GM19023 (cell line): ENCODE measurements around the gene NPAS2.

Source experiments
- ATAC-seq: cut with Tn5 transposase; IDR thresholded peaks from one replicate; pipeline ENCODE4 v1.9.1; 2021; ENCODE audit warnings: mild to moderate bottlenecking, moderate library complexity; ENCODE audit not compliant: unreplicated experiment

The NPAS2 gene

GRCh38 chr2:100820523-100821254, 750 bp downstream of the NPAS2 start:
- no peak for ATAC-seq

GRCh38 chr2:100821255-100821910, 1.4 kb downstream of the NPAS2 start:
- no peak for ATAC-seq

- no peak for ATAC-seq
These were observed 1.9 kb downstream of the NPAS2 start for GRCh38 chr2:100821911-100822265.

DNA sequence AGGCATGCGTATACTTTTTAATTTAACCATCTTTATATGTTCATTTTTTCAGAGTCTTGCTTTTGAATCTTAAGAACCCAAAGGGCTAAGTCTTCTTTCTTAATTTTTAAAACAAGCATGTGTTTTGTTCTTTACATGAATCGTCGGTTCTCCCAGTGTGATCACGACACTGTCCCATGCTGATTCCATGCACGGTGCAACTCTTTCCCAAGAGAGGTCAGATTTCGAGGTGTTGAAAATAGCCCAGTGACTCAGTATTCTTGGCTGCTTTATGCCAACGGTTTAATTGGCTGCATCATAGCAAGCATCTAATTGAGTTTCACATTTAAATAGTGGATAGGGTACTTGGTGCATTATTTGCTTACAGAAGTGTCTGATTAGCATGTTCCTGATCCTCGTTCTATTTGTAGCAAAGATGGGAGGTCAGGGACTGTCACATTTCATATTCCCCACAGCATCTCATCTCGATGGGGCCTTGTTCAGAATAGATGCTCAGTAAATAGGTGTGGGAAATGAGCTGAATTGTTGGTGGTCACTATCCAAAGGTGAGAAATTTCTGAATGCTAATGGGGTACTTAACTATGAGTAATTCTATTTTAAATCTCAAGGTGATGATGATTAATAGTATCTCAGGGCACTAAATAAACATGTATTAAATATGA, 2.8 kb downstream of the NPAS2 start:
- ATAC-seq, result no peak

GRCh38 chr2:100823665-100824438, 3.9 kb downstream of the NPAS2 start:
- no peak for ATAC-seq

GRCh38 chr2:100824842-100825241, 4.9 kb downstream of the NPAS2 start:
- ATAC-seq, result no peak

GRCh38 chr2:100826494-100826893, 6.6 kb downstream of the NPAS2 start:
- ATAC-seq, result no peak

DNA sequence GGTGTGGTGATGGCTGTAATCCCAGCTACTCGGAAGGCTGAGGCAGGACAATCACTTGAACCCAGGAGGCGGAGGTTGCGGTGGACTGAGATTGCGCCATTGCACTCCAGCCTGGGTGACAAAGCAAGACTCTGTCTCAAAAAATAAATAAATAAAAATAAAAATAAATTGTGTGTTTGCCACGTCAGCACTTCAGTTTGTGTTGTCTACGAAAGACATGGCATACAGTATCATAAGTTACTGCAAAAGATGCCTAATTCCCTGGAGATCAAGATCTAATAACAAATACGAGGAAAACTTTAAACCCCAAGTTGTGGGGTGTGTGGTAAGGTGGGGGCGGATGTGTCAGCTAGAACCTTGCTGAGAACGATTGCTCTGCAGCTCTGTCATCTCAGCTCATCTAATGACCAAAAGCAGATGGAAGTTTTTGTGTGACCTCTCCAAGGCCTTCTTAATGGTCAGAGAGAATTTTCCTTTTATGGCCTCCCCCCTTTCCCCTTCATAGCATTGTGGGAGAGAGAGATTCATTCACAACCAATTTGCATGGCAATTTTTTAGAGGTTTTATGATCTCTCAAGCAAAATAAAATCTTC, 11.3 kb downstream of the NPAS2 start:
- no peak for ATAC-seq

DNA sequence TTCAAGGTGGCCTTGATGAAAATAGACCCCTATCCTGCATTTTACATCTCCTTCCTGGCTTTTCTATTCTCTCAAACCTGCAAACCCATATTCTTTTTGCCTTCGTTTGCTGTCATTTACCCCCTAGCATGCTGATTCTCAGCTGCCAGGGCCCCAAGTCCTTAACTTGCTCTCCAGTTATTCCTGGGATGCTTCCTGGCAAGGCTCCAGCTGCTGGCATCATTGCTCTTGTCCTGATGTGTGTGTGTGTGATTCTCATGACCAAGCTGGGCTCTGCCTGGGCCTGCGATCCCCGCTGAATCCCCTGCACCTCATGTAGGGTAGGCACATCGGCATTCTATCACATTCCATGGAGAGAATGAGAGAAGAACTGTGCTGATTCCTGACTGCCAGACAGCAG, 11.9 kb downstream of the NPAS2 start:
- no peak for ATAC-seq

- ATAC-seq, result no peak
These were observed 12.9 kb downstream of the NPAS2 start for GRCh38 chr2:100832885-100833284.

- no peak for ATAC-seq
These were observed 13.4 kb downstream of the NPAS2 start for GRCh38 chr2:100833331-100833730.

DNA sequence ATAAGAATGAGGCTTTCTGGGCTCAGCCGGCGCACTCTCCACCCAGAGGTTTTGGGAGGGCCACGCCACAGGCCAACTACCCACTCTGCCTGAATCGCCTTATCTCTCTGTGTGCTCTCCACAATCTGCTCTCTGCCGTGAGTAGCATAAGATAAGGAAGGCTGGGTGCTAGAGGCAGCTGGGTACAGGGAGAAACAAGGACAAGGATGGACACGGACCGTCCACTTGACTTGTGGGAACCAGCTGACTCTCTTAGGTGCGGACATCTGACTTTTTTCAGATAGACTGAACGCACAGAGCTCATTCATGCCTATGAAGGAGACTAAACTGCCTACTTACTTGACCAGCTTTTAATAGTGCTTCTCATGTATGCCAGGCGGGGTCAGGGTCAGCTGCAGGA, 14.3 kb downstream of the NPAS2 start:
- no peak for ATAC-seq

DNA sequence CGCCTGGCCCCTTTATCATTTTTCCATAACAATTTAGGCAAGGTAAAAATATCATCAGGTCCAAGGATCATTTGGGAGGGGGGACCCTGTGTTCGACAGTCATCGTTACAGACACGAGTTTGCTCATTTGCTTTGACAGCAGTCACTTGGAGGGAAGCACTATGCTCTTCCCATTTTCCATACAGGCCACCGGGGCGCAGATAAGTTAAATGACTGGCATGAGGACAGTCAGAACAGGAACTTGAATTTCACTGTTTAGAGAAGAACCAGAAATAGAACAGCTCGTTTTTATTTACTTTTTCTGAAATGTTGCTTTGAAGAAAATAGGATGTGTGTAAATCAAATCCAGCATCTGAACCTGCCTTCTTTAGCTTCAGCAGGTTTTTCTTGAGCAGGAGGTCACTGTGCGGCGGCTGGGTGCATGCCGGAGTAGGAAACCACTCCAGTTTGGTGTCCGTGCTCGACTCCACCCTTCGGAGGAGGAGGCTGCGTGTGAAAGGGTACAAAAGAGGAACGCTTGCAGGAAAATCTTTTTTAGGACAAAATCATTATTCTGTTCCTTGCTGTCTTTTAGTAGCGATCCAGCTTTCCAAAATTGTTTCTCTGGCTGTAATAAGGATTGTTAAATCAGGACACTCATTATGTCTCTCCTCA, 15.2 kb downstream of the NPAS2 start:
- no peak for ATAC-seq

- no peak for ATAC-seq
These were observed 20.6 kb downstream of the NPAS2 start for GRCh38 chr2:100840519-100840918.

- no peak for ATAC-seq
These were observed 22.4 kb downstream of the NPAS2 start for GRCh38 chr2:100842241-100842922.

DNA sequence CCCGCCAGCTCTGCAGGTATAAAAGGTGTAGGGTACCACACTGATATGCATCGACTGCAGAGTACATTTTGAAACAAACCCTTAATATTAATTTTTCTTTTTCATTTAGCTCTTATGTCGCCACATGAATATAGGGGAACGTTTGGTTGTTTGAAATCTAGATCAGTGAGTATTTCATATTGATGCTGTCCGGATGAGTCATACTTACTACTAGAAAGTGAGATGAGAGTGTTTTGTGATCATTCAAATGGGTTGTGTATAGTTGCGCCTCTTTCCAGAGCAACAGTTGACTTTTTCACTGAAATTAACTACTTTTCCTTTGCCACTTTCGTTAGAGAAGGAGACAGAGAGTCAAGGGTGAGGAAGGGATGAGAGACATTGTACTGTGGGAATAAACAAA, 24.6 kb downstream of the NPAS2 start:
- no peak for ATAC-seq

- ATAC-seq, result no peak
These were observed 25.4 kb downstream of the NPAS2 start for GRCh38 chr2:100845141-100845991.

DNA sequence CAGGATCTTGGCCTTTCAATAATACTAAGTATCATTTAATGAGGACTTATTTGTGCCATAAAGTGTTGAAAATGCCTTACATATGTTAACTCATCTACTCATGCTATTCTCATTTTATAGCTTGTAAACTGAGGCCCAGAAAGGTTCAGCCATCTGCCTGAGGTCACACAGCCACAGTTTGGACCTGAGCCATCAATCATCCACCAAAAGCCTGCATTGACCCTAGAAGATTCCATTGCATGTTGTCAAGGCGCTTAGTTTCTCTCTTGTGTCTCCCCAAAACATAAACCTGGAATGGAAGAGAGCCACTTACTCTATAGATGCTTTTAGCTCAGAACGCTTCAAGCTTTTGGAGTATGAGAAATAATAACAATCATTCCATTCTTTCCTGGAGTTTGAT, 26.8 kb downstream of the NPAS2 start:
- ATAC-seq, result no peak

GRCh38 chr2:100852447-100852846, 32.5 kb downstream of the NPAS2 start:
- ATAC-seq, result no peak
